ENCODE data around the gene AMH. TPM values are rescaled to one million over a fixed set of nuclear protein-coding genes. Genes with fewer than 3 reads are reported as not detected.
"Not testable (repeated sequence)": the region's sequence is repeated elsewhere in the genome, so short reads cannot be mapped to it uniquely, and the experiment has no call there.

AMH gene
- total RNA-seq (2014; rRNA removed; shearing (Covaris generic)) (2.6 and 6.8 TPM in 2 replicates), polyA plus RNA-seq (2016; fragmentation: Nextera tagmentation; extraction: Ambion mirVana) (1.4 and 1.9 TPM in 2 replicates)
- long read RNA-seq = 0 reads

DNA sequence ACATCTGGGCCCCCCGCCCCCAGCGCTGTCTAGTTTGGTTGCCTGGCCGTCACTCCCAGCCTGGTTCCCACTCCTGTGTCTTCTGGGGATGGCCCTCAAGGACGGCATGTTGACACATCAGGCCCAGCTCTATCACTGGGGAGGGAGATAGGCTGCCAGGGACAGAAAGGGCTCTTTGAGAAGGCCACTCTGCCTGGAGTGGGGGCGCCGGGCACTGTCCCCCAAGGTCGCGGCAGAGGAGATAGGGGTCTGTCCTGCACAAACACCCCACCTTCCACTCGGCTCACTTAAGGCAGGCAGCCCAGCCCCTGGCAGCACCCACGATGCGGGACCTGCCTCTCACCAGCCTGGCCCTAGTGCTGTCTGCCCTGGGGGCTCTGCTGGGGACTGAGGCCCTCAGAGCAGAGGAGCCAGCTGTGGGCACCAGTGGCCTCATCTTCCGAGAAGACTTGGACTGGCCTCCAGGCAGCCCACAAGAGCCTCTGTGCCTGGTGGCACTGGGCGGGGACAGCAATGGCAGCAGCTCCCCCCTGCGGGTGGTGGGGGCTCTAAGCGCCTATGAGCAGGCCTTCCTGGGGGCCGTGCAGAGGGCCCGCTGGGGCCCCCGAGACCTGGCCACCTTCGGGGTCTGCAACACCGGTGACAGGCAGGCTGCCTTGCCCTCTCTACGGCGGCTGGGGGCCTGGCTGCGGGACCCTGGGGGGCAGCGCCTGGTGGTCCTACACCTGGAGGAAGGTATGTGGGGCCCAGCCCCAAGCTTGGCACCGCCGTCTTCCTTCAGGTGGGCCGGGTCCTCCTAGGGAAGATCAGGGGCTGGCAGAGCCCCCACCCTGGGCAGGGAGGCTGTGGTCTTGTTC, at the start of gene AMH:
Gene AMH, plus strand, starts transcription at position 314 of the 857 bp plus-strand sequence. Its CDS starts 10 bp downstream, at position 324.
- H3K9me2 ChIP-seq (ENCODE audit: insufficient read depth) = no peaks in the 10 kb centered on the region
- peaks cover 20% of the 10 kb centered on the region for H3K27me3 ChIP-seq (ENCODE audit: insufficient read depth)
- peak within 1 kb of the TSS; percentile 55; the same call in 1 of the 2 replicates for H3K27ac ChIP-seq (ENCODE audit: low read depth)
- no peak within 1 kb of the TSS for H3K27ac Mint-ChIP-seq
- H2AFZ ChIP-seq = no peak within 1 kb of the TSS
- H3F3A ChIP-seq (replicated peaks; ENCODE audit: low read depth) = peaks cover 1% of the 10 kb centered on the region; the same call in 1 of the 2 replicates
- peaks cover 3% of the 10 kb centered on the region; the same call in 2 of the 3 replicates for H3K4me1 Mint-ChIP-seq
- no peaks in the 10 kb centered on the region for H3K9me3 Mint-ChIP-seq
- TF ChIP-seq EZH2phosphoT487 (IDR thresholded peaks at IDR 0.05; ENCODE audit: unreplicated experiment) = no peak
- no peak for TF ChIP-seq JUNB (IDR thresholded peaks at IDR 0.05; ENCODE audit: unreplicated experiment)
- TF ChIP-seq EZH2 (IDR thresholded peaks at IDR 0.05; ENCODE audit: low read depth, unreplicated experiment) = no peak
- TF ChIP-seq REST (IDR thresholded peaks at IDR 0.05; ENCODE audit: unreplicated experiment) = no peak
- TF ChIP-seq POLR2AphosphoS5 (IDR thresholded peaks at IDR 0.05; ENCODE audit: low read depth) = peak; percentile 39
- TF ChIP-seq ZNF114 (CRISPR knock-in tag; IDR thresholded peaks at IDR 0.05) = no peak
- DNase-seq (ENCODE audit: low spot score) = no peak
- peaks cover 33% of the 10 kb centered on the region for H3K27me3 Mint-ChIP-seq (ENCODE audit: insufficient read depth, low read depth, poor library complexity)
- H3K36me3 Mint-ChIP-seq (ENCODE audit: low read depth) = peaks cover 28% of the 10 kb centered on the region
- peaks cover 3% of the 10 kb centered on the region; the same call in 1 of the 2 replicates for H4K20me1 ChIP-seq (replicated peaks; ENCODE audit: insufficient read depth)
- H3K4me2 ChIP-seq = no peak within 1 kb of the TSS
- H3K79me2 ChIP-seq (replicated peaks; ENCODE audit: insufficient read depth) = no peaks in the 10 kb centered on the region
- no peak within 1 kb of the TSS for H3K4me3 Mint-ChIP-seq
- H3K4me3 ChIP-seq = no peak within 1 kb of the TSS
- peaks cover 5% of the 10 kb centered on the region; the same call in 1 of the 2 replicates for H3K4me1 ChIP-seq (ENCODE audit: insufficient read depth)
- ATAC-seq = peak; percentile 0; the same call in 1 of the 3 replicates
- H3K36me3 ChIP-seq (ENCODE audit: insufficient read depth) = peaks cover 9% of the 10 kb centered on the region

GRCh38 chr19:2199861-2200623, 49.1 kb upstream of the AMH start:
- TF ChIP-seq, protein P1, sequence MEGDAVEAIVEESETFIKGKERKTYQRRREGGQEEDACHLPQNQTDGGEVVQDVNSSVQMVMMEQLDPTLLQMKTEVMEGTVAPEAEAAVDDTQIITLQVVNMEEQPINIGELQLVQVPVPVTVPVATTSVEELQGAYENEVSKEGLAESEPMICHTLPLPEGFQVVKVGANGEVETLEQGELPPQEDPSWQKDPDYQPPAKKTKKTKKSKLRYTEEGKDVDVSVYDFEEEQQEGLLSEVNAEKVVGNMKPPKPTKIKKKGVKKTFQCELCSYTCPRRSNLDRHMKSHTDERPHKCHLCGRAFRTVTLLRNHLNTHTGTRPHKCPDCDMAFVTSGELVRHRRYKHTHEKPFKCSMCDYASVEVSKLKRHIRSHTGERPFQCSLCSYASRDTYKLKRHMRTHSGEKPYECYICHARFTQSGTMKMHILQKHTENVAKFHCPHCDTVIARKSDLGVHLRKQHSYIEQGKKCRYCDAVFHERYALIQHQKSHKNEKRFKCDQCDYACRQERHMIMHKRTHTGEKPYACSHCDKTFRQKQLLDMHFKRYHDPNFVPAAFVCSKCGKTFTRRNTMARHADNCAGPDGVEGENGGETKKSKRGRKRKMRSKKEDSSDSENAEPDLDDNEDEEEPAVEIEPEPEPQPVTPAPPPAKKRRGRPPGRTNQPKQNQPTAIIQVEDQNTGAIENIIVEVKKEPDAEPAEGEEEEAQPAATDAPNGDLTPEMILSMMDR (conservative IDR thresholded peaks at IDR 0.05; ENCODE audit: low read depth in 2 of 2) = no peak
- TF ChIP-seq CREB1 (CRISPR knock-in tag; IDR thresholded peaks at IDR 0.05; ENCODE audit: low read depth) (no peak), EZH2phosphoT487 (IDR thresholded peaks at IDR 0.05; ENCODE audit: unreplicated experiment) (no peak)
- H3K79me2 ChIP-seq (replicated peaks; ENCODE audit: insufficient read depth) = peaks cover 30% of the 10 kb centered on the region
- no peaks in the 10 kb centered on the region for H3K27me3 ChIP-seq (ENCODE audit: insufficient read depth)
- H3K27ac ChIP-seq (ENCODE audit: low read depth) = peak overlapping the region; percentile 74; the same call in 1 of the 2 replicates
- H3K4me2 ChIP-seq = no peak overlapping the region
- DNase-seq (ENCODE audit: low spot score) (no peak), ATAC-seq (no peak)
- peaks cover 5% of the 10 kb centered on the region for H3K27me3 Mint-ChIP-seq (ENCODE audit: insufficient read depth, low read depth, poor library complexity)
- H3K4me1 ChIP-seq (ENCODE audit: insufficient read depth) = no peaks in the 10 kb centered on the region
- no peak overlapping the region for H3K4me3 ChIP-seq
- H3K9me3 Mint-ChIP-seq = no peaks in the 10 kb centered on the region; the same call in 2 of the 3 replicates
- peaks cover 25% of the 10 kb centered on the region for H3K36me3 Mint-ChIP-seq (ENCODE audit: low read depth)
- no peak overlapping the region; the same call in 1 of the 2 replicates for H3K27ac Mint-ChIP-seq
- H3K36me3 ChIP-seq (ENCODE audit: insufficient read depth) = no peaks in the 10 kb centered on the region; the same call in 1 of the 2 replicates
- H3F3A ChIP-seq (replicated peaks; ENCODE audit: low read depth) = 0 out of 2 replicates have a peak, but pooled peaks cover 6% of the 10 kb centered on the region
- no peaks in the 10 kb centered on the region; the same call in 1 of the 2 replicates for H4K20me1 ChIP-seq (replicated peaks; ENCODE audit: insufficient read depth)
- H3K9me2 ChIP-seq (ENCODE audit: insufficient read depth) = no peaks in the 10 kb centered on the region
- H3K4me3 Mint-ChIP-seq = no peak overlapping the region
- H2AFZ ChIP-seq = no peak overlapping the region
- H3K4me1 Mint-ChIP-seq = peaks cover 6% of the 10 kb centered on the region; the same call in 1 of the 3 replicates

- not testable (repeated sequence) for H3K36me3 ChIP-seq (ENCODE audit: insufficient read depth); H3K9me2 ChIP-seq (ENCODE audit: insufficient read depth); H3K4me1 ChIP-seq (ENCODE audit: insufficient read depth); H3K27me3 ChIP-seq (ENCODE audit: insufficient read depth); H3K4me1 Mint-ChIP-seq; H3K9me3 Mint-ChIP-seq; H3F3A ChIP-seq (replicated peaks; ENCODE audit: low read depth); H3K4me3 Mint-ChIP-seq; H3K4me2 ChIP-seq; H2AFZ ChIP-seq; H3K4me3 ChIP-seq; H3K27me3 Mint-ChIP-seq (ENCODE audit: insufficient read depth, low read depth, poor library complexity); ATAC-seq; H4K20me1 ChIP-seq (replicated peaks; ENCODE audit: insufficient read depth)
- peak; percentile 48 for DNase-seq (ENCODE audit: low spot score)
- peak overlapping the region; percentile 67; the same call in 1 of the 2 replicates for H3K27ac Mint-ChIP-seq
- H3K79me2 ChIP-seq (replicated peaks; ENCODE audit: insufficient read depth) = peaks cover 34% of the 10 kb centered on the region
- H3K27ac ChIP-seq (ENCODE audit: low read depth) = peak overlapping the region; percentile 74; the same call in 1 of the 2 replicates
- H3K36me3 Mint-ChIP-seq (ENCODE audit: low read depth) = peaks cover 30% of the 10 kb centered on the region
These were observed 48.4 kb upstream of the AMH start for GRCh38 chr19:2200624-2201294.

Measured in GM23338 (cell line).